ENCODE data around the gene ALLC.

Gene ALLC

DNA sequence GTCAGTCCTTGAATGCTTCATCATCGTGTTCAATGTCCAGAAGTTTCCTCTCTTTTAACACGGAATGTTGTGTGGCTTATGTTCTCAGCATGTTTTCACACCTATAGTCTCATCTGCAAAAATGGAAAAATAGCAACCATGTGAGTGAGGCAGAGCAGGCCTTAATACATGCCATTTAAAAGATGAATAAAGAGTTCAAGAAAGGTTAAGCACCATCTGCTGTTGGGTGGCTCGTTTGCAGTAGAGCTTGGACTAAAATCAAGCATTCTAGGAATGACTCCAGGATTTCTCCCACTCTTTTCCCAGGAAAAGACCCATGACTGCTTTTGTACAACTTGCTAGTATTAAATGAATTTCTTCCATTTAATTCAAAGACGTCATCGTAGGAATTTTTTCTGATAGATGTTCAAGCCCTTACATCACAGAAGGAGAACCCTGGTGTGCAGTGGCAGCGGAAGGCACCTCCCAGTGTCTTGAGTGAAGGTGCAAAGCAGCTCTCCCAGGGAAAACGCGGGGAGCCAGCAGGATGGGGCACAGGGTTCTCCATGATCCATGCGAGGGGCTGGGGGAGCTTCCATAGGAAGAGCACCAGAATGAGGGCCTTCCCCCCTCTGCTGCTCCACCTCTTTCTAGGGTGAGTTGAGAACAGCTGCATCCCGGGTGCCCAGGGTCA, 55.0 kb downstream of the ALLC start:
- TF ChIP-seq, protein P1, sequence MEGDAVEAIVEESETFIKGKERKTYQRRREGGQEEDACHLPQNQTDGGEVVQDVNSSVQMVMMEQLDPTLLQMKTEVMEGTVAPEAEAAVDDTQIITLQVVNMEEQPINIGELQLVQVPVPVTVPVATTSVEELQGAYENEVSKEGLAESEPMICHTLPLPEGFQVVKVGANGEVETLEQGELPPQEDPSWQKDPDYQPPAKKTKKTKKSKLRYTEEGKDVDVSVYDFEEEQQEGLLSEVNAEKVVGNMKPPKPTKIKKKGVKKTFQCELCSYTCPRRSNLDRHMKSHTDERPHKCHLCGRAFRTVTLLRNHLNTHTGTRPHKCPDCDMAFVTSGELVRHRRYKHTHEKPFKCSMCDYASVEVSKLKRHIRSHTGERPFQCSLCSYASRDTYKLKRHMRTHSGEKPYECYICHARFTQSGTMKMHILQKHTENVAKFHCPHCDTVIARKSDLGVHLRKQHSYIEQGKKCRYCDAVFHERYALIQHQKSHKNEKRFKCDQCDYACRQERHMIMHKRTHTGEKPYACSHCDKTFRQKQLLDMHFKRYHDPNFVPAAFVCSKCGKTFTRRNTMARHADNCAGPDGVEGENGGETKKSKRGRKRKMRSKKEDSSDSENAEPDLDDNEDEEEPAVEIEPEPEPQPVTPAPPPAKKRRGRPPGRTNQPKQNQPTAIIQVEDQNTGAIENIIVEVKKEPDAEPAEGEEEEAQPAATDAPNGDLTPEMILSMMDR (IDR thresholded peaks at IDR 0.05; ENCODE audit: low read depth, low read length): no peak
- no peak for DNase-seq (ENCODE audit: low read depth, low spot score)
- in situ Hi-C loops (cut with HindIII; ENCODE audit: low sequenced_read_pairs): no loop called here
- H3K4me3 ChIP-seq (ENCODE audit: low read depth, low read length): no peak overlapping the region

DNA sequence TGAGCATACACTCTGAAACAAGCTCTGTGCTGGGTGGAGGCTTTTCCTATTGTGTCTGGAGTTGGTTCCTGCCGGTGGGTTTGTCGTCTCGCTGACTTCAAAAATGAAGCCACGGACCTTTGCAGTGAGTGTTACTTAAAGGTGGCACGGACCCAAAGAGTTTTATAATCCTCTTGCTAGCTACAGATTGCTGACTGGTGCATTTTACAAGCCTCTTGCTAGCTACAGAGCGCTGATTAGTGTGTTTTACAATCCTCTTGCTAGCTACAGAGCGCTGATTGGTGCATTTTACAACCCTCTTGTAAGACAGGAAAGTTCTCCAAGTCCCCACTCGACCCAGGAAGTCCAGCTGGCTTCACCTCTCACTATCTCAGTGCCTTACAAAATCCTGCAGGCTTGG, 60.7 kb downstream of the ALLC start:
- TF ChIP-seq, protein P1 (IDR thresholded peaks at IDR 0.05; ENCODE audit: low read depth, low read length): no peak
- in situ Hi-C loops (cut with HindIII; ENCODE audit: low sequenced_read_pairs): no loop called here
- no peak for DNase-seq (ENCODE audit: low read depth, low spot score)
- no peak overlapping the region for H3K4me3 ChIP-seq (ENCODE audit: low read depth, low read length)

GRCh38 chr2:3725002-3725401, 67.0 kb downstream of the ALLC start:
- TF ChIP-seq, protein P1 (IDR thresholded peaks at IDR 0.05; ENCODE audit: low read depth, low read length): no peak
- in situ Hi-C loops (cut with HindIII; ENCODE audit: low sequenced_read_pairs): no loop called here
- H3K4me3 ChIP-seq (ENCODE audit: low read depth, low read length): no peak overlapping the region
- no peak for DNase-seq (ENCODE audit: low read depth, low spot score)

GRCh38 chr2:3725458-3726250, 67.7 kb downstream of the ALLC start:
- no peak for DNase-seq (ENCODE audit: low read depth, low spot score)
- in situ Hi-C loops (cut with HindIII; ENCODE audit: low sequenced_read_pairs): no loop called here

DNA sequence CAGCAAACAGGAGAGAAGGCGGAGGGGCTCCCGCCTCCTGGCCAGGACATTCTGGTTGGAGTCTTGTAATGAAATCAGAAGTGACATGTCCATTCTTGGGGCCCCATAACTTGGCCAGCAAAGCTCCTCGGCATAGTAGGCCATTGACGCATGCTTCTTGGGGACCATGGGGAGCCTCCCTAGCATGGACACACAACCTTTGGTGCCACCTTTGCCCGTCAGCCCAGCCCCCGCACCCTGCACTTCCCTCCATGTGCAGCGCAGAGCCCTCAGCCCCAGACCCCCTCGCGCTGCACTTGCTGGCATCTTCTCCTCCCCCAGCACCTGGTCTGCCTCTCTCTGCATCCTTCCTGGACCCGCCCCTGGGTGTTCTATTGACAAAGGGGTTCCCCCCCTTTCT, 68.5 kb downstream of the ALLC start:
- no peak overlapping the region for H3K4me3 ChIP-seq (ENCODE audit: low read depth, low read length)
- in situ Hi-C loops (cut with HindIII; ENCODE audit: low sequenced_read_pairs): no loop called here
- TF ChIP-seq, protein P1 (IDR thresholded peaks at IDR 0.05; ENCODE audit: low read depth, low read length): no peak
- DNase-seq (ENCODE audit: low read depth, low spot score): no peak

More at GRCh38 chr2:3725458-3726250, 67.7 kb downstream of the ALLC start:
- no peak overlapping the region for H3K4me3 ChIP-seq (ENCODE audit: low read depth, low read length)
- TF ChIP-seq, protein P1 (IDR thresholded peaks at IDR 0.05; ENCODE audit: low read depth, low read length): no peak

DNA sequence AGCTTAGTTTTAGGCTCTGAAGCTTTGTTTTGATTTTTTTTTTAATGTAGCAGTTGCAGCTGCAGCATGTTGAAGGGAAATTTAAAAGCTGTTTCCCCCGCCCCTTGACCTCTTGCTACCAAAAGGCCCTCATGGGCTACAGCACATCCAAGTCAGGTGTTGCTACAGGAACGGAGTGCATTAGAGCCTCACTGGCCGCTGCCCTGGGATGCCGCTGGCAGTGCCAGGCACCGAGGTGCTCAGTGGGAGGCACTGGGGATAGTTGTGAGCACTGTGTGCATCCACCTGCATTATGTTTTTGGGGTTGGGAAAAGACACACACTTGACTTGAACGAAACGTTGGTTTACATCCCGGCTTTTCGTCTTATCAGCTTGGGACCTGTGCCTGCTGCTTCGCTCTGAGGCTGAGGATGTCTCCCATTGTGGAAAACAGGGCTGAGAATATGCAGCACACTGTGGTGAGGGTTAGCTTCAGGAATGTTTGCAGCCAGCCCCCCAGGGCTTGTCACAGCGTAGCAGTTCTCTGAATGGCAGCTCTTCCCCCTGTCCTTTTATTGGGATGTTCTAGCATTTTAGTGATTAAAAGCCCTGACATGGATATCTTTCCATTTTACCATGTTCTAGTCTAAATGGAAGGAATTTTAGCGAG, 69.5 kb downstream of the ALLC start:
- in situ Hi-C loops (cut with HindIII; ENCODE audit: low sequenced_read_pairs): no loop called here
- no peak overlapping the region for H3K4me3 ChIP-seq (ENCODE audit: low read depth, low read length)
- no peak for DNase-seq (ENCODE audit: low read depth, low spot score)
- TF ChIP-seq, protein P1 (IDR thresholded peaks at IDR 0.05; ENCODE audit: low read depth, low read length): no peak

All from astrocyte of the spinal cord (primary cell).